ENCODE data around the gene FNBP1.

- peak; percentile 20 for TF ChIP-seq CTCF (IDR thresholded peaks at IDR 0.05; ENCODE audit: low read depth, low read length, poor library complexity, severe bottlenecking)
- TF ChIP-seq EZH2phosphoT487 (IDR thresholded peaks at IDR 0.05; ENCODE audit: borderline replicate concordance, low read length): no peak
Observed at GRCh38 chr9:129884220-129885017, 158.6 kb downstream of the FNBP1 start.

Measured in DOHH2 (cell line).